ENCODE results near the gene SLC16A6.

DNA sequence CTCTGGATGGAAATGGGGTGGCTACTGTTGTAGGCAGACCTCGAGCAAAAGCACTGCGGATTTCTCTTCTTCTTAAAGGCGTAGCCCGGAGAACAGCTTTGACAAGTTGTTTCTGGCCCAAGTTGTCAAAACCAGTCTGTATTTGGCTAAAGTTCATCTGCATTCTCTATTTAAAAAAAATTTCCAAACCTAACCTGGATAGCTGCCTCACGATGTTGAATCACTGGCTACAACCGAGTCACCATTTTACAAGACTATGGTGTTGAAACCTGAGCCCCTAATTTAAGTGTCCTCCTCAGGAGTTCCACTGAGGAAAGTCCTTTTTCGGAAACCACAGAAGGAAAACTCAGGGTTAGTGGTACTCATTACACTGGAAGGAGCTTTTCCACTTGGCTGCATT is 1.5 kb downstream of the SLC16A6 start:
- TF ChIP-seq, protein P1, sequence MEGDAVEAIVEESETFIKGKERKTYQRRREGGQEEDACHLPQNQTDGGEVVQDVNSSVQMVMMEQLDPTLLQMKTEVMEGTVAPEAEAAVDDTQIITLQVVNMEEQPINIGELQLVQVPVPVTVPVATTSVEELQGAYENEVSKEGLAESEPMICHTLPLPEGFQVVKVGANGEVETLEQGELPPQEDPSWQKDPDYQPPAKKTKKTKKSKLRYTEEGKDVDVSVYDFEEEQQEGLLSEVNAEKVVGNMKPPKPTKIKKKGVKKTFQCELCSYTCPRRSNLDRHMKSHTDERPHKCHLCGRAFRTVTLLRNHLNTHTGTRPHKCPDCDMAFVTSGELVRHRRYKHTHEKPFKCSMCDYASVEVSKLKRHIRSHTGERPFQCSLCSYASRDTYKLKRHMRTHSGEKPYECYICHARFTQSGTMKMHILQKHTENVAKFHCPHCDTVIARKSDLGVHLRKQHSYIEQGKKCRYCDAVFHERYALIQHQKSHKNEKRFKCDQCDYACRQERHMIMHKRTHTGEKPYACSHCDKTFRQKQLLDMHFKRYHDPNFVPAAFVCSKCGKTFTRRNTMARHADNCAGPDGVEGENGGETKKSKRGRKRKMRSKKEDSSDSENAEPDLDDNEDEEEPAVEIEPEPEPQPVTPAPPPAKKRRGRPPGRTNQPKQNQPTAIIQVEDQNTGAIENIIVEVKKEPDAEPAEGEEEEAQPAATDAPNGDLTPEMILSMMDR (IDR thresholded peaks at IDR 0.05 in 8 of 11, conservative IDR thresholded peaks at IDR 0.05 in 3 of 11): no peak
- TF ChIP-seq POLR2A (IDR thresholded peaks at IDR 0.05) (no peak), POLR2AphosphoS5 (IDR thresholded peaks at IDR 0.05) (no peak)

Data from spleen (tissue), 7 donors.